GM21737 (cell line): ENCODE data around the gene PACS1.

Source experiments
- ATAC-seq: cut with Tn5 transposase; IDR thresholded peaks from one replicate; pipeline ENCODE4 v1.9.1; 2021; ENCODE audit warnings: mild to moderate bottlenecking, moderate library complexity; ENCODE audit not compliant: unreplicated experiment

PACS1 gene

GRCh38 chr11:66131937-66132632, 62.0 kb downstream of the PACS1 start:
- ATAC-seq: no peak

- ATAC-seq: no peak
These were observed 63.2 kb downstream of the PACS1 start for GRCh38 chr11:66133216-66133775.

- no peak for ATAC-seq
These were observed 66.7 kb downstream of the PACS1 start for GRCh38 chr11:66136752-66137123.

GRCh38 chr11:66139817-66140404, 69.8 kb downstream of the PACS1 start:
- no peak for ATAC-seq

- ATAC-seq: no peak
These were observed 72.5 kb downstream of the PACS1 start for GRCh38 chr11:66142370-66143263.

GRCh38 chr11:66143264-66143566, 73.1 kb downstream of the PACS1 start:
- no peak for ATAC-seq

- no peak for ATAC-seq
These were observed 74.1 kb downstream of the PACS1 start for GRCh38 chr11:66143996-66144678.

- ATAC-seq: no peak
These were observed 76.0 kb downstream of the PACS1 start for GRCh38 chr11:66146074-66146473.

- no peak for ATAC-seq
These were observed 76.9 kb downstream of the PACS1 start for GRCh38 chr11:66146940-66147339.

GRCh38 chr11:66150140-66150539, 80.1 kb downstream of the PACS1 start:
- ATAC-seq: no peak

GRCh38 chr11:66150725-66151124, 80.7 kb downstream of the PACS1 start:
- ATAC-seq: no peak

GRCh38 chr11:66151273-66151672, 81.2 kb downstream of the PACS1 start:
- no peak for ATAC-seq

GRCh38 chr11:66154109-66154508, 84.0 kb downstream of the PACS1 start:
- ATAC-seq: no peak

- ATAC-seq: no peak
These were observed 85.5 kb downstream of the PACS1 start for GRCh38 chr11:66155387-66156073.

- ATAC-seq: no peak
These were observed 87.3 kb downstream of the PACS1 start for GRCh38 chr11:66157182-66157864.

GRCh38 chr11:66158156-66158555, 88.1 kb downstream of the PACS1 start:
- no peak for ATAC-seq

- no peak for ATAC-seq
These were observed 89.4 kb downstream of the PACS1 start for GRCh38 chr11:66159324-66159984.

- ATAC-seq: no peak
These were observed 90.6 kb downstream of the PACS1 start for GRCh38 chr11:66160709-66161108.

GRCh38 chr11:66168289-66168688, 98.2 kb downstream of the PACS1 start:
- no peak for ATAC-seq
